HG02642 (cell line): Measurements from ENCODE around the gene ARHGAP8.

Source experiments
- ATAC-seq: cut with Tn5 transposase; IDR thresholded peaks from one replicate; pipeline ENCODE4 v1.9.1; 2021; ENCODE audit warnings: mild to moderate bottlenecking; ENCODE audit not compliant: unreplicated experiment, poor library complexity

The ARHGAP8 gene

DNA sequence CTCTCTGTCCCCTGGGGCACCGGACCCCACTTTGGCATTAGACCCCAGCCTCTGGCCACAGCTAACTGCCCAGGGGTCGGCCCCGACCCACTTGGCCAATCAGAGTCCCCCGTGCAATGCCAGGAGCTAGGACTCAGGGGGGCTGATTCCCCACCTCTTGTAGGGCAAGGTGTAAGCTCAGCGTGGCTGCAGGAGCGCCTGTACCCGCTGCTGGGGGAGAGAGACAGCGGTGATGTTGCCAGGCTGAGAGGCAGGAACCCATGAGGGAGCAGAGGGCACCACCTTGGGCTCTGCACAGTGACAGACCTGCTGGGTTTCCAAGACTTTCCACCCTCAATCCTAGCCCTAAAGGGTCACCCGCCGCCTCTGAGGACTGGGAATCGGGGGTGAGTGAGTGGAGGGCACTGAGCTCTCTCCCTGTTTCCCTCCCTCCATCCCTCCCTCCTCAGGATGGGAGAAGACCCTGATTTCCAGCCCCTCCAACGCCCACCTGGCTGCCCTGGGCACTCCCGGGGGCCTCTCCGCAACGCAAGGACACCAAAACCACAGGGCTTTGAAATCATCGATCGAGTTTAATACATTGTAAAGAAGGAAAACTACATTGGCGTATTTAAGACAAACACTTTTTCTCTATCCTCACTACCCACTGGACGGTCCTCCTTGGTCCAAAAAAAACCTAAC, 128.4 kb downstream of the ARHGAP8 start:
- no peak for ATAC-seq

DNA sequence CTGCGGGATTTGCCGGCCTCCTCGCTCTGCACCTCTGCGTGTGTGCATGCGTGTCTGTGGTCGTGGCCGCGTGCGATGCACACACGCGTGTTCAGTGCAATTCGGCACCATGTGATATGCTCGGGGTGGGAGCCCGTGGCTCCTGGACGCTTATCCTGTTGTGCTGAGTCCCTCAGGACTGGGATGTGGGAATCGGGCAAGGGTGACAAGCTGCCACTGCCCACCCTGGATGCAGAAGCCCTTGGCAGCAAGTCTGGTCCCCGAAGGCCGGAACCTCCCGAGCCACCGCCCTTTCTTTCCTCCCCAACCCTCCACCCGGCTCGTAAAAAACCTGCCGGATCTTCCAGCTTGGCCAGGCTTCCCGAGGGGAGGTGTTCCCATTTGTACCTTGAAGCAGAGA, 129.2 kb downstream of the ARHGAP8 start:
- ATAC-seq, result no peak

DNA sequence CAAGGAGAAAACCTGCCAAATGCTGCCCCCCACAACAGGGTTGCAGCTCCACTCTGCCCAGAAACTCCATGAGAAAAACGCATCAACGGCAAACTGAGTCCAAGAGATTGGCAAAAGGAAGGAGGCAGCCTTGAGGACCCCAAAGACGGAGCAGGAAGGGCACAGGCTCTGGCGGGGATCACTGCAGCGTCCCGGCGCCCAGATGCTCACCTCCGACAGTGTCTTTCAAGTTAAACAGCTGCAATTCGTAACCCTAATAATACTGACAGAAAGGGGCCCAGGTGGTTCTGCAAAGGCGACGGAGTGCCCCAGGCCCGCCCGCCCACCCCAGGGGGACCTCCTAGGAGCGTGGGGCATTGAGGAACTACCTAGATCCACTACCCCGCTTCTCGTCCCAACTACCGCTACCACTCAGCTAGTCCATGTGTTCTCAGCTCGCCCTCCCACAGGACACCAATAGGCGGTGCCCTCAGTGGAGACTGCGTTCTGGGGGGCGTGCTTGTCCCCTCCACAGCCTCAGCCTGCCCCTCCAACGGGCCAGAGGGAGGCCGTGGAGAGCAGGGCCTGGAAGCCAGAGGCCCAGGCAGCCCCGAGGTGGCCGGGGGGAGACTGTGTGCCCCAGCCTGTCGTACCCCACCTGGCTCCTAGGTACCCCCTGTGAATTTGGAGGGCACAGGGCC, 130.0 kb downstream of the ARHGAP8 start:
- ATAC-seq, result no peak

DNA sequence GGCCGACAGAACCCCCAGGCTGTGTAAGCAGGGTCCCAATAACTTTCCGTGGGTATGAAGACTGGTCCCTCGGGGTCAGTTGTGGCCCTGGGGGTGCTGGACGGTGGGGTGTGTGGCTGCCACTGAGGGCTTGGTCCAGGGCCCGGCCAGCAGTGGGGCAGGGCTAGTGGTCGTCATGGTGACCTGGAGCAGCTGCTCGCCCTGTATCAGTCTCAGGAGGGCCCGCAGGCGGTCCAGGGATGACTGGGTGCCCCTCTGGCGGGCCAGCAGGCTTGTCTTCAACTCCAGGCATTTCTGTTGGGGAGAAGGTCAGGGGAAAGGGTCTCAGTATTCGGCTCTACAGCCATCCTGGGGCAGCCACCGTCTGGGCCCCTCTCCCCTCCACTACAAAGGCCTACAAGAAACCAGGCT, 130.6 kb downstream of the ARHGAP8 start:
- no peak for ATAC-seq

DNA sequence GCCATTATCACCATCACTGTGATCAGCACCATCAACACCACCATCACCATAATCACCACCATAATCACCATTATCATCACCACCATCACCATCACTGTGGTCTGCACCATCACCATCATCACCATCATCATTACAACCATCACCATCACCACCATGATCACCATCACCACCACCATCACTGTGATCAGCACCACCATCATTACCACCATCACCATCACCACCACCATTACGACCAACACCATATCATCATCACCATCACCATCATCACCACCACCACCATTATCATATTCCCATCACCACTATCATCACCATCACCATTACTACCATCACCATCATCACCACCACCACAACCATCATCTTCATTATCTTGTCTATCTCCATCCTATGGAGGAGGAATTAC, 132.2 kb downstream of the ARHGAP8 start:
- no peak for ATAC-seq

DNA sequence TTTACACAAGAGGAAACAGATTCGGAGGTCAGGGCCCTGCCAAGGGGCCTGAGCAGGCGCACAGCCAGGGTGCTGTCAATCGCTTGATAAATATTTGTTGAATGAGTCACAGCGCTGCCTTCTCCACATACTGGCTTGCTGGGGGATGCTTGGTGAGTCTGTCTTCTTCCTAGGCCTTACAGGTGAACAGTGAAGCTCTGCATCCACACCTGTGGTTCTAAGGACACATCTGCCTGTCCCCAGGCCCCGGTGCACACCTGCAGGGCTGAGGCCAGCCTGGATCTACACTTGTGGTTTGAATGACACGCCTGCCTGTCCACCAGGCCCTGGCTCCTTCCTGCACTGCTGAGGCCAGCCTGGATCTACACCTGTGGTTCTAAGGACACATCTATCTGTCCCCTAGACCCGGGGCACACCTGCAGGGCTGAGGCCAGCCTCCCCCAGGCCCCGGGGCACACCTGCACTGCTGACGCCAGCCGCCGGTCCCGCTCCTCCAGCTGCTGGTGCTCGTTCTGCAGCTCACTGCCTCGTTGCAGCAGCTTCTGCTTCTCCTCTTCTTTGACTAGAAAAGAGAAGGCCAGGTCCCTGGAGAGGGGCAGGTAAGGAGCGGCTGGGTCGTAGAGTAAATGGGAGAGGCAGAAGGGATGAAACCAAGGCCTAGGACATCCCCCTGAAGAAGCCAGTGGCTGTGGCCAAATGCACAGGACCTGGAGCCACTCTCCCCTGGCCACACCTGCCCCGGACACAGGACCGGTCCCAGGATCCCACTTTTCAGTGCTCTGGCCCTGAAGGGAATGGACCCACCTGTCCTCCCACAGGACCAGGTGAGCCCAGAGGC, 132.8 kb downstream of the ARHGAP8 start:
- ATAC-seq, result no peak

DNA sequence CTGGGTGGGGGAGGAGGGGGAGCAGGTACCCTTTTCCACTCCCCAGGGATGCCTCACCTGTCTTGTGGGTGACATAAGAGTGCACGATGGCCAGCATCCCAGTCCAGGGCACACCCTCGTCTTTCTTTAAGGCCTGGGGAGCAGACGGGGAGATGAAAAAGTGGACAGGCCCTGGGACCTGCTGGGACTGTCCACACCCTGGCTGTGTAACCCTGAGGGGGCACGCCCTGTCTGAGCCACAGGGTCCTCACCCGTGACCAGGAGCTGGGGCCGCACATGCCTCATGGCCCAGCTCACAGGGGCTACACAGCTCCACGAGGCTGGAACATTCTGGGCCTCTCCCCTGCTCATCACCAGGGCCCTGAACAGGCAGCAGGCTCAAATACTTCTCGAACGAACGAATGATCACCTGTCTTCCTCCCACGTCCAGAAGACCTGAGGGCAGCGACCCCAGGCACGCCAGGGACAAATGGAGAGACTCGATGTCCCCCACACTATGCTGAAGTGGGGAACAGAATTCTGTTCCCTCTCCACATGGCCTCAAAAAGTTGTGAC, 133.5 kb downstream of the ARHGAP8 start:
- no peak for ATAC-seq

DNA sequence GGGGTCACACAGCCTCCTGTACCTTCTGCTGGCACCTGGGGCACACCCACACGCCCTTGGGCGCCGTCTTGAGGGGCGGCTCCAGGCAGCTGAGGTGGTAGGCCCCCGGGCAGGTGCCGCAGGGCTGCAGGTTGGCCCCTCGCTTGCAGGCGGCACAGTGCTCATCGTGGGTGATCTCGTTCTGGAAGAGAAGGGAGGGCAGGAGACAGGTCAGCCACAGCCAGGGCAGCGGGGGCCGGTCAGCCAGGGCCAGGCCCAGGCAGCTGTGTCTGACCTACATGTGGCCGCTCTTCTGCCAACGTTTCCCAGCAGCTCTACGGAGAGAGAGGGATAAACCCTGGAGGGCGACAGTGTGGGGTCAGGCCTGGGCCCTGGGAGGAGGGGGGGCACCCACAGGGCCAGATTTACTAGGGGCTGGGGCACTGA, 135.6 kb downstream of the ARHGAP8 start:
- ATAC-seq, result no peak

DNA sequence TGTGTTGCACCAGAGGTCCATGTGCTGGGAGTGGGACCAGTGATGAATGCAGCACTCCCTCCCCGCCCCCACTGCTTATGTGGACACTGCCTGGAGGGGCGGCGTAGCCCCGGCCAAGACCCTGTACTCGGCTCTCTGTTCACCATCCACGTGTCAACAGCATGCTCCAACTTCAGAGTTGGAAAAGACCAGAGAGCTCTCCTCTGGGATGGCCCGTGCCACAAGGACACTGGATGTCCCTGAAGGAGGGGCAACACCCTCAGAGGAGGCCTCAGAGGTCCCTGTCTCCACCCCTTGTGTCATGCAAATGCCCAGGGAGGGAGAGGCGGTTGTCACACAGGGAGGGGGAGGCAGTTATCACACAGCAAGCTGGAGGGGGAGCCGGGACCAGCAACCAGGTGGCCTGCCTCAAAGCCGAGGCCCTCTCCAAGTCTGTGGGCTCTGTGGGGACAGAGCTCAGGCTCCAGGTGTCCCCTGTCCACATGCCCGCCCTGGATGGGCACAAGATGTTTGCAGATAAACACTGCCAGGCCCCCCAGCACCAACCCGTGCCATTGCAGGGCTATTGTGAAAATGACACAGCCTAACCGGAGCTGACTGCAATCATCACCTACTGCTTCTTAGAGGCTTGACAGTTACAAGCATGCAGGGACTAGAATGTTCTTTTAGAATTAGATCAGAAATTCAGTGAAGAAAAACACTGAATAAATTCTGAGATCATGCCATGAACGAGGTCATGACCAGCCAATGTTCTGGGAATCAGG, 136.3 kb downstream of the ARHGAP8 start:
- ATAC-seq, result no peak

DNA sequence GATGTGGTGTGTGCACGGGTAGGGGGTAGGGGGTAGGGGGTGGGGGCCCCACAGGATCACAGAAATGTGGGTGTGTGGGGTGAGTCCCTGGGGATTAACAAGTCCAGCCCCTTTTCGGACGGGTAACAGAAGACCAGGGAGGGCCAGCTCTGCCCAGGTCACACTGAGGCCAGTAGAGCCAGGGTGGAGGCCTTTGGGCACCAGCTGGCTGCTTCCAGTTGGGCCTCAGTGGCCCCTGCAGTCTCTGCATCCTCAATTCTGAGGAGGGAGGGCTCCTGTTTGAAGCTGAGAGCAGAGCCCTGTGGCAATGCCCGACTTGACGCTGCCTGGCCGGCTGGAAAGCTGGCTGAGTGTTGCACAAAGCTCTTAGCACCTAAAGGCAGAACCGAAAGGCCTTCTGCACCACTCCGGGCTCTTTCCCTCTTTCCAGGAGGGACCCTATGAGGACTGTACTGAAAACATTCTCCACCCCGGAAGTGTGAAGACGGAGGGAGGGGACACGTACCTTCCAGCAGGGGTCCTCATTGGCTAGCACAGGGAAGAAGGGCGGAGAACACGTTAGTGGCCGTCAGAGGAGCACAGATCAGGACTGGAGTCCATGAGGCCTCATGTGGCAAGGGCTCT, 137.0 kb downstream of the ARHGAP8 start:
- ATAC-seq, result no peak

DNA sequence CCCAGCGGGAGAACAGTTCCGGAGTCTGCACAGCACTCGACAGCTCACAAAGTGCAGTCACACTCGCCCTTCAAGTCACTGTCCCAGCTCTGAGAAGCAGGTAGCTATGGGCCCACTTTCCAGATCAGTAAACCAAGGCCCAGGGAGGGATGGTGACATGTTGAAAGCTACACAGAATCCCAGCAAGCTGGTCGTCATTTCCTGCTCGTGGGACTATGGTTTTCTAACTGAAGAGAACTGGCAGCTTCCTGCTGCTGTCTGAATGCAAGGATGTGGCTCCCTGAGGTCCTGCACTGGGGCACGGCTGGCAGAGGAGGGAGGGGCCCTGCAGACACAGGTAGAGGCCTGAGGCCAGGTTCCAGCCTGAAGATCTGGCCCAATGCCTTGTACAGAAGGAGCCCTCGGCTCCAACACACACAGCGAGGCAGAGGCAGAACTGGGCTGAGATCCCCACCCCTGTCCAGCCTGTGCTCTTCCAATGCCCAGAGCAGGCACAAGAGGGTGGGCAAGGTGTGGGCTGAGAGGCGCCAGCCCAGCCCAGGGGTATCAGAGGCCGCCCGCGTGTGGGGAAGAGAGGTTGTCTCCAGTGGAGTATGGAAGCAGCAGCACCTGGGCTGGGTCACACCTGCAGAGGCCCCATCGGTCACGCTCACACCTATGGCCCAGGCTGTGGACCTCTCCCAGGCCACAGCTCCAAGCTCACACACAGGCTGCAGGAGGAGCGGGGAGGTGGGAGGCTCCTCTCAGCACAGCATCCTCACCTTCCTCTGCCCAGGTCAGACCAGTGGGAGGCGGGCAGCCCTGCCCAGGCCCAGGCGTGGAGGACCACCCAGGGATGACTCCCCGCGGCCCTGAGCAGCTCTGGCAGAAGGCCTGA, 138.3 kb downstream of the ARHGAP8 start:
- no peak for ATAC-seq

DNA sequence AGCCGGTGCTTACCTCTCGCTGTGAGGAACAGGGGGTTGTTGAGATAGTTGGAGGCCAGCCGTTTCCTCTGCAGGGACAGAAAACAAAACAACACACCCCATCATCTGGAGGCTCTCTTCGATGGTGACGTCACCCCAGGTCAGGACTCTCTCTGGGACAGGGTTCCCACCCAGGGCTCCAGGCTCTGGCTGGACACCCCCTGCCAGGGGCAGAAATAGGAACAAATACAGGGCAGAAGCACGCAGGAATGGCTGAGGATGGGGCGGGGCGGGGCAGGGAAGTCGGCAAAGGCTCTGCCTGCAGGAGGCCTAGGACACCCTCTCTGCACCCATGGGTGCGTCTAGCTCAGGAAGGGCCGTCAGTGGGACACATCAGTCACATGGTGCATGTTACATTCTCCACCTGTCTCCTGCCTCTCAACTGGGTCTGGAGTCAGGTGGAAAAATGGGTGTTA, 138.9 kb downstream of the ARHGAP8 start:
- ATAC-seq, result no peak

DNA sequence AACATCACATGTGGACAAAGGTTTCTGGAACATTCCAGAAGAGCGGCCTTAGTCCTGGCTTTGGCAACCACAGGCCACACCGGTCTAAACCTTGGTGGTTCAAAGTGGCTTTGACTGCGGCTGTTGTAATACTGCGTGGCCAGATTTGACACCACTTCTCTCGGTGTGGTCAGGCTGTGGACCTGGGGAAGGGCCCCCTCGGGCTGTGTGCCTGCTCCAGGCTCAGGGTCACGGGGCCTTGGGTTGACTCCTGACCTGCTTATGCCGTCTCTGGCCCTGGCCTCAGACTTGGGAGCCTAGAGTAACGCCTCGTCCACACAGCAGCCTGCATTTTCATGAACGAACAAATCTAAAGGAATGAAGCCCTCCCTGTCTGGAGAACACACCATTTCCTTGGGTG, 139.4 kb downstream of the ARHGAP8 start:
- no peak for ATAC-seq

DNA sequence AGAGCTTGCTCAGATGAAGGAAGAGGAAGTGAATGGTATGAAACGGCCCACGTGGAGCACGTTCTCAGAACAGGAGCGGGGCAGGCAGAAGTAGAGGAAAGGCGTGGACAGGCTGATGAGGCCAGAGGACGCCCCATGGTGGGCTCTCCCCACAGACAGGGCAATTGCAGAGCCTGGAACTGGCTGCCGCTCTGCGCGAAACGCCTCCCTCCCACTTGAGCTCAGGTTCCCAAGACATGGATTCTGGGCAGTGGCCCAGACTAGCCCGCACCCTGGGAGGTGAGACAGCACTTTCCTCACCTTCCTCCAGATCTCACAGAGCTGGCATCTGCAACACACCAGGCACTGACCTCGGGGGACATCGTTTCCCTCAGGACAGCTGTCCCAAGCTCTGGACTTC, 139.9 kb downstream of the ARHGAP8 start:
- no peak for ATAC-seq

DNA sequence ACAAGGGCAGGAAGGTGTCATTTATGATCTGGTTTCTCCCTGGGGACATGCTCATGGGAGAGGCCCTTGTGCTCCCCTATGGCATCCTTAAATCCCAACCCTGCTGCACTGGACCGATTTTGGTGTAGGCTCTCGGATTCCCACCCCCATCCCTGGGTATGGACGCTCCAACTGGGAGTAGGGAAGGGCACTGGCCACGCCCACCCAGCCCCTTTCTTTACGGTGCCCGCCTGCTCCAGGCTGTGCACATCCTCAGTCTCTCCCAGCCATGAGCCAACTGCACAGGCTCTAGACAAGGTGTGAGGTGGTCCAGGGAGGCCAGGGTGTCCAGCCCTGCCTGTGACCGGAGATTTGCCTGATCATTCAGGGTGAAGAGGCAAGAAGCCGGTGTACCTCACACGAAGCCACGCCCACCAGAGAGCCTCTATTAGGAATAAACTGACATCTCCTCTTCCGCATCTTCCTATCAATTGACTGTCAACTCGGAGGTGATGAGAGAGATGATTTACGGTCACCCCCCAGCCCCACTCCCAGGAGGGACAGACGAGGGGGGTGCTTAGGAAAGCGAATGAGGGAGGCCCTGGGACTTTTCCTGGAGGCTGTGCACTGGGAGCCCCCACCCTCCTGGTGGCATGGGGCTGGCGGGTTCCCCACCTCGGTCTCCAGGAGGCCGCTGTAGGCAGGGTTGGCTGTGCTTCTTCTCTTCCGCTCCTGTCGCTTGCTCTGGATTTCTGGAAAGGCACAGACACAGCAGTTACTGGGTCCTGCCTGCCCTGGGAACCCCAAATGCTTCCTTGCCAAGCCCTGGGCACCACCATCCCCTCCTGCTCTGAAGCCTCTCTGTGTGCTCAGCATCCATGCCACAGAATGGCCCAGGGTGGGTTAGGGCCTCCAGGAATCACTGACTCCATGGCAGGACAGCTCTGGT, 140.7 kb downstream of the ARHGAP8 start:
- no peak for ATAC-seq

DNA sequence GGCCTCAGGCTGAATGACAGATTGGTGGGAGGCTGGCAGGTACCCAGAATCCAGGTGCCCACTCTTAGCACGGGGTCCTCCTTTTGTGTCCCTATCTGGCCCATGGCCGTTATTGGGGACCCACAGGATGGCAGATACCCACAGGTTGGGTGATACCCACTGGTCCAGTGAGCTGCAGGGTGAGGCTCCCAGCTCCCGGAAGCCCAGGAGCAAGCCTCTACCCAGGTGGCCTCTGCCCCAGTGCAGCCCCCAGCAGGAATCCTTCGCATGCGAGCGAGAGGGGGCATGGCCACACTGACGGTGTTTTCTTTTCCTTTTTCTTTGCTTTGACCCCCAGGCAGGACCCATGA, 141.3 kb downstream of the ARHGAP8 start:
- no peak for ATAC-seq

DNA sequence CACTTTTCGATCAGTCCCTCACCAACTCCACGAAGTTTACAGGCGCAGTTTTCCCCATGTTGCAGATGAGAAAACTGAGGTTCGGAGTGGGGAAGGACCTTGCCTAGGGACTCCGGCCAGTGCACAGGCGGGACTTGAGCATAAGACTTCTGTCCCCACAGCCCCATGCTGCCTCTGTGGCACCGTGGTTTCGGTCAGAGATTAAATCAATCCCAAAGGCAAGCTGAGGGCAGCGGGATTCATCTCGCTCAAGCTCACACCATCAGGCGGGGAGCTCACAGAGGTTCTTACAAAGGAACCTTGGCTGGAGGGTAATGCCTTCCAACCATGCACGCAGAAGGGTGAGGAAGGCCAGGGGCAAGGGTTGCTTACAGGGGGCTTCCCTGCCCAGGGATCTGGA, 141.9 kb downstream of the ARHGAP8 start:
- ATAC-seq, result no peak

DNA sequence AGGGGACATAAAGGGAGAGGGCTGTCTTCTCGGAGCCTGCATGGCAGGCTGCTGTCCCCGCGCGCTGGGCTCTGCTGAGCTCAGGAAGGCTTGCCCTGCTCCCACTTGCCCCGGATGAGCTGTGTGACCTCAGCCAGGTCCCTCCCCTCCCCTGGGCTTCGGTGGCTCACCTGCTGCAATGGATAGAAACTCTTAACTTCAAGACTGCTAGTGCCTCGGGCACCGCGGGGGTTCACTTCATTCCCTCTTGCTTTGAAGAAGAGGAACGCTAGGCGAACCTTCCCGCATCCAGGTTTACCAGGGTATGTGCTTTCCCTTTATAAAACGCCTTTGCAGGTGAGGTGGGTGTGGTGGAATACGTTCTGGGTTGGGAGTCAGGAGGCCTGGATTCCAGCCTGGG, 142.4 kb downstream of the ARHGAP8 start:
- no peak for ATAC-seq
